ENCODE results near the gene COL27A1. TPM values are rescaled to one million over a fixed set of nuclear protein-coding genes. Genes with fewer than 3 reads are reported as not detected.

Gene COL27A1
- total and polyA plus RNA-seq, 12 donors, result 3.1 to 35.8 (median 5.1) TPM

GRCh38 chr9:114355821-114356220 lies 200.5 kb downstream of the COL27A1 start:
- DNase-seq (no peak), ATAC-seq (no peak)
- intact Hi-C loops (cut with DNase I), result no loop called here
- Histone ChIP-seq H3K4me3 (no peak overlapping the region), H3K27ac (no peak overlapping the region), H3K36me3 (peaks cover 0 to 100% (median 27%) of the 10 kb centered on the region in 9 donors), H3K9me3 (no peaks in the 10 kb centered on the region), H3K4me1 (peaks cover 0 to 7% (median 0%) of the 10 kb centered on the region in 9 donors), H3K27me3 (no peaks in the 10 kb centered on the region)
- no peak for TF ChIP-seq CTCF (IDR thresholded peaks at IDR 0.05)
- WGBS, 2 donors, result 93% methylated on average over 6 of the region's 6 CpGs

- Histone ChIP-seq H3K4me1 (peaks cover 0 to 5% (median 0%) of the 10 kb centered on the region in 9 donors), H3K27ac (no peak overlapping the region), H3K27me3 (no peaks in the 10 kb centered on the region), H3K36me3 (peaks cover 0 to 100% (median 36%) of the 10 kb centered on the region in 9 donors), H3K4me3 (no peak overlapping the region), H3K9me3 (no peaks in the 10 kb centered on the region)
- no peak for TF ChIP-seq CTCF (IDR thresholded peaks at IDR 0.05)
- WGBS, 2 donors, result 85 to 91% methylated on average over 6 of the region's 6 CpGs
- intact Hi-C loops (cut with DNase I), result no loop called here
- DNase-seq, result no peak
- peak in 1 of 8 donors; percentile 31 for ATAC-seq
These were observed 201.5 kb downstream of the COL27A1 start for GRCh38 chr9:114356792-114357191.

- ATAC-seq, result no peak
- TF ChIP-seq CTCF (IDR thresholded peaks at IDR 0.05), result no peak
- DNase-seq, result no peak
- Histone ChIP-seq H3K36me3 (peaks cover 0 to 100% (median 38%) of the 10 kb centered on the region in 9 donors), H3K4me1 (no peaks in the 10 kb centered on the region), H3K27ac (no peak overlapping the region), H3K27me3 (no peaks in the 10 kb centered on the region), H3K9me3 (no peaks in the 10 kb centered on the region), H3K4me3 (no peak overlapping the region)
- intact Hi-C loops (cut with DNase I), result no loop called here
- 95 to 99% methylated on average over 6 of the region's 6 CpGs for WGBS, 2 donors
These were observed 202.0 kb downstream of the COL27A1 start for GRCh38 chr9:114357360-114357759.

- no peak overlapping the region for H3K27ac ChIP-seq
- no peak for TF ChIP-seq CTCF (IDR thresholded peaks at IDR 0.05)
- H3K4me1 ChIP-seq, result no peaks in the 10 kb centered on the region
- H3K9me3 ChIP-seq, result no peaks in the 10 kb centered on the region
- H3K27me3 ChIP-seq, result no peaks in the 10 kb centered on the region
- peaks cover 0 to 100% (median 38%) of the 10 kb centered on the region in 9 donors for H3K36me3 ChIP-seq
- intact Hi-C loops (cut with DNase I), result no loop called here
- DNase-seq (no peak), ATAC-seq (no peak)
- no peak overlapping the region for H3K4me3 ChIP-seq
- WGBS, 2 donors, result 95 to 97% methylated on average over 9 of the region's 9 CpGs
These were observed 202.6 kb downstream of the COL27A1 start for GRCh38 chr9:114357911-114358328.

All from heart right ventricle (tissue), 16 donors.